MM.1S (cell line): Measurements from ENCODE around the gene RGS18.
"Not testable (repeated sequence)": the region's sequence is repeated elsewhere in the genome, so short reads cannot be mapped to it uniquely, and the experiment has no call there.

ENCODE experiments used
- DNase-seq: peaks from one replicate; pipeline ENCODE4 v3.0.0-alpha.2; 2015
- H2AFZ ChIP-seq: fragments of 300-600 bp; sonication (generic); 2 replicates; pipeline ENCODE4 v1.6.0; 2016; ENCODE audit warnings: antibody characterized with exemption, low read length
- H3F3A ChIP-seq: fragments of 300-600 bp; sonication (generic); 2 replicates; pipeline ENCODE4 v1.6.1; 2016; ENCODE audit warnings: mild to moderate bottlenecking, antibody characterized with exemption, low read length, moderate library complexity, mixed read lengths; ENCODE audit not compliant: insufficient read depth
- H3K27ac ChIP-seq: fragments of 300-600 bp; sonication (generic); 2 replicates; pipeline ENCODE4 v1.5.1; 2016; ENCODE audit warnings: mild to moderate bottlenecking, low read length
- H3K27me3 ChIP-seq: fragments of 300-600 bp; sonication (generic); replicated peaks from 2 replicates; pipeline ENCODE4 v1.6.0; 2016; ENCODE audit warnings: low read length; ENCODE audit not compliant: insufficient read depth
- H3K36me3 ChIP-seq: fragments of 300-600 bp; sonication (generic); replicated peaks from 2 replicates; pipeline ENCODE4 v1.6.1; 2016; ENCODE audit warnings: mild to moderate bottlenecking, low read length, mixed read lengths; ENCODE audit not compliant: insufficient read depth
- H3K4me1 ChIP-seq: fragments of 300-600 bp; sonication (generic); 2 replicates; pipeline ENCODE4 v1.6.1; 2016; ENCODE audit warnings: low read length, mixed read lengths
- H3K4me2 ChIP-seq: fragments of 300-600 bp; sonication (generic); 2 replicates; pipeline ENCODE4 v1.6.0; 2016; ENCODE audit warnings: low read depth, low read length
- H3K4me3 ChIP-seq: fragments of 300-600 bp; sonication (generic); 2 replicates; pipeline ENCODE4 v1.5.1; 2016; ENCODE audit warnings: low read length, mixed read lengths
- H3K79me2 ChIP-seq: fragments of 300-600 bp; sonication (generic); 2 replicates; pipeline ENCODE4 v1.6.1; 2016; ENCODE audit warnings: mixed run types, low read length, mixed read lengths
- H3K9ac ChIP-seq: fragments of 300-600 bp; sonication (generic); 2 replicates; pipeline ENCODE4 v1.6.1; 2016; ENCODE audit warnings: low read length, mixed read lengths
- H3K9me2 ChIP-seq: fragments of 300-600 bp; sonication (generic); replicated peaks from 2 replicates; pipeline ENCODE4 v1.6.1; 2016; ENCODE audit warnings: mild to moderate bottlenecking, low read length, mixed read lengths; ENCODE audit not compliant: insufficient read depth
- H3K9me3 ChIP-seq: fragments of 300-600 bp; sonication (generic); replicated peaks from 2 replicates; pipeline ENCODE4 v1.6.1; 2016; ENCODE audit warnings: mild to moderate bottlenecking, low read length, mixed read lengths; ENCODE audit not compliant: insufficient read depth
- H4K20me1 ChIP-seq: fragments of 300-600 bp; sonication (generic); 2 replicates; pipeline ENCODE4 v1.6.1; 2016; ENCODE audit warnings: mild to moderate bottlenecking, low read length, moderate library complexity, mixed read lengths; ENCODE audit not compliant: insufficient read depth
- CTCF ChIP-seq: fragments of 300-600 bp; sonication (generic); IDR thresholded peaks from 2 replicates; pipeline ENCODE4 v1.5.1; 2016; ENCODE audit warnings: antibody characterized with exemption, low read length, mixed read lengths
- EZH2 ChIP-seq: fragments of 300-600 bp; sonication (generic); optimal IDR thresholded peaks from 2 replicates; pipeline ENCODE3; 2017; ENCODE audit warnings: low read depth, mild to moderate bottlenecking, antibody characterized with exemption, low read length, mixed read lengths
- EZH2phosphoT487 ChIP-seq: fragments of 300-600 bp; sonication (generic); IDR thresholded peaks from 2 replicates; pipeline ENCODE4 v1.6.1; 2018; ENCODE audit warnings: antibody characterized with exemption, low read length

Gene RGS18

GRCh38 chr1:192123212-192123611 is 35.0 kb upstream of the RGS18 start:
- Histone ChIP-seq H2AFZ (no peak overlapping the region), H3K27me3 (no peaks in the 10 kb centered on the region), H3K36me3 (no peaks in the 10 kb centered on the region), H3K79me2 (no peaks in the 10 kb centered on the region), H3K9me2 (no peaks in the 10 kb centered on the region), H3K4me2 (no peak overlapping the region), H3F3A (no peaks in the 10 kb centered on the region), H3K9ac (no peak overlapping the region), H3K27ac (no peak overlapping the region), H3K9me3 (no peaks in the 10 kb centered on the region), H3K4me1 (peaks cover 6% of the 10 kb centered on the region; the same call in 1 of the 2 replicates), H3K4me3 (no peak overlapping the region), H4K20me1 (no peaks in the 10 kb centered on the region)
- DNase-seq: no peak
- TF ChIP-seq EZH2phosphoT487: no peak
- TF ChIP-seq EZH2: no peak
- TF ChIP-seq CTCF: no peak

- no peaks in the 10 kb centered on the region for H3K79me2 ChIP-seq
- H3K4me3 ChIP-seq: no peak overlapping the region
- H3K27ac ChIP-seq: no peak overlapping the region
- H3K4me2 ChIP-seq: peak overlapping the region; percentile 1; the same call in 1 of the 2 replicates
- H2AFZ ChIP-seq: no peak overlapping the region
- no peaks in the 10 kb centered on the region for H3K27me3 ChIP-seq
- no peaks in the 10 kb centered on the region for H3K36me3 ChIP-seq
- no peaks in the 10 kb centered on the region for H3K9me3 ChIP-seq
- H3K9ac ChIP-seq: no peak overlapping the region
- H3F3A ChIP-seq: no peaks in the 10 kb centered on the region
- no peaks in the 10 kb centered on the region for H4K20me1 ChIP-seq
- no peak for TF ChIP-seq CTCF
- TF ChIP-seq EZH2: no peak
- TF ChIP-seq EZH2phosphoT487: no peak
- no peaks in the 10 kb centered on the region for H3K9me2 ChIP-seq
- DNase-seq: peak; percentile 64
- H3K4me1 ChIP-seq: peaks cover 6% of the 10 kb centered on the region; the same call in 1 of the 2 replicates
Measured at GRCh38 chr1:192126030-192126619, 32.1 kb upstream of the RGS18 start.

GRCh38 chr1:192130175-192130574 is 28.1 kb upstream of the RGS18 start:
- Histone ChIP-seq H3K27ac (no peak overlapping the region), H3K9ac (no peak overlapping the region), H3F3A (no peaks in the 10 kb centered on the region), H2AFZ (no peak overlapping the region), H3K4me2 (no peak overlapping the region), H3K79me2 (no peaks in the 10 kb centered on the region), H3K27me3 (no peaks in the 10 kb centered on the region), H4K20me1 (no peaks in the 10 kb centered on the region), H3K9me3 (no peaks in the 10 kb centered on the region), H3K36me3 (no peaks in the 10 kb centered on the region), H3K9me2 (no peaks in the 10 kb centered on the region), H3K4me1 (peaks cover 6% of the 10 kb centered on the region; the same call in 1 of the 2 replicates), H3K4me3 (no peak overlapping the region)
- no peak for DNase-seq
- TF ChIP-seq EZH2 (no peak), CTCF (no peak), EZH2phosphoT487 (no peak)

- H3K9me3 ChIP-seq, H3K9me2 ChIP-seq, H3K27me3 ChIP-seq, H3F3A ChIP-seq, H3K27ac ChIP-seq, H3K79me2 ChIP-seq, H3K36me3 ChIP-seq, H3K4me3 ChIP-seq, H4K20me1 ChIP-seq, DNase-seq, H2AFZ ChIP-seq, H3K4me1 ChIP-seq, H3K4me2 ChIP-seq, H3K9ac ChIP-seq: not testable (repeated sequence)
Measured at GRCh38 chr1:192130865-192131264, 27.4 kb upstream of the RGS18 start.
